ENCODE data around the gene RNF121.

Gene RNF121

GRCh38 chr11:72004515-72005346, 75.9 kb downstream of the RNF121 start:
- H3F3A ChIP-seq (ENCODE audit: low read depth) = no peaks in the 10 kb centered on the region
- H2AFZ ChIP-seq (ENCODE audit: low read length) = no peak overlapping the region
- no peaks in the 10 kb centered on the region for H3K27me3 ChIP-seq (ENCODE audit: insufficient read depth, low read length, poor library complexity, severe bottlenecking)
- H3K4me3 ChIP-seq (ENCODE audit: low read length, poor library complexity, severe bottlenecking) = no peak overlapping the region
- no peaks in the 10 kb centered on the region for H3K79me2 ChIP-seq (ENCODE audit: insufficient read depth, low read length)
- no peaks in the 10 kb centered on the region for H3K4me1 ChIP-seq (ENCODE audit: insufficient read depth, low read length, poor library complexity, severe bottlenecking)
- H3K4me2 ChIP-seq (ENCODE audit: low read depth, low read length, poor library complexity, severe bottlenecking) = no peak overlapping the region
- H3K9me2 ChIP-seq (replicated peaks; ENCODE audit: low read depth, low read length) = no peaks in the 10 kb centered on the region
- H4K20me1 ChIP-seq (ENCODE audit: insufficient read depth, low read length, poor library complexity, severe bottlenecking) = no peaks in the 10 kb centered on the region
- peaks cover 92% of the 10 kb centered on the region for H3K36me3 ChIP-seq (ENCODE audit: insufficient read depth, low read length)
- TF ChIP-seq, protein P1, sequence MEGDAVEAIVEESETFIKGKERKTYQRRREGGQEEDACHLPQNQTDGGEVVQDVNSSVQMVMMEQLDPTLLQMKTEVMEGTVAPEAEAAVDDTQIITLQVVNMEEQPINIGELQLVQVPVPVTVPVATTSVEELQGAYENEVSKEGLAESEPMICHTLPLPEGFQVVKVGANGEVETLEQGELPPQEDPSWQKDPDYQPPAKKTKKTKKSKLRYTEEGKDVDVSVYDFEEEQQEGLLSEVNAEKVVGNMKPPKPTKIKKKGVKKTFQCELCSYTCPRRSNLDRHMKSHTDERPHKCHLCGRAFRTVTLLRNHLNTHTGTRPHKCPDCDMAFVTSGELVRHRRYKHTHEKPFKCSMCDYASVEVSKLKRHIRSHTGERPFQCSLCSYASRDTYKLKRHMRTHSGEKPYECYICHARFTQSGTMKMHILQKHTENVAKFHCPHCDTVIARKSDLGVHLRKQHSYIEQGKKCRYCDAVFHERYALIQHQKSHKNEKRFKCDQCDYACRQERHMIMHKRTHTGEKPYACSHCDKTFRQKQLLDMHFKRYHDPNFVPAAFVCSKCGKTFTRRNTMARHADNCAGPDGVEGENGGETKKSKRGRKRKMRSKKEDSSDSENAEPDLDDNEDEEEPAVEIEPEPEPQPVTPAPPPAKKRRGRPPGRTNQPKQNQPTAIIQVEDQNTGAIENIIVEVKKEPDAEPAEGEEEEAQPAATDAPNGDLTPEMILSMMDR (conservative IDR thresholded peaks at IDR 0.05; ENCODE audit: low read length) = no peak
- no peak for TF ChIP-seq EZH2phosphoT487 (IDR thresholded peaks at IDR 0.05; ENCODE audit: borderline replicate concordance)
- H3K9me3 ChIP-seq (ENCODE audit: insufficient read depth, low read depth, low read length) = no peaks in the 10 kb centered on the region
- H3K9ac ChIP-seq (ENCODE audit: low read depth, low read length, poor library complexity, severe bottlenecking) = no peak overlapping the region

- H3K9me2 ChIP-seq (replicated peaks; ENCODE audit: low read depth, low read length) = no peaks in the 10 kb centered on the region
- no peak overlapping the region for H2AFZ ChIP-seq (ENCODE audit: low read length)
- peaks cover 98% of the 10 kb centered on the region for H3K36me3 ChIP-seq (ENCODE audit: insufficient read depth, low read length)
- H3F3A ChIP-seq (ENCODE audit: low read depth) = no peaks in the 10 kb centered on the region
- no peak overlapping the region for H3K4me3 ChIP-seq (ENCODE audit: low read length, poor library complexity, severe bottlenecking)
- no peaks in the 10 kb centered on the region for H3K9me3 ChIP-seq (ENCODE audit: insufficient read depth, low read depth, low read length)
- no peak overlapping the region for H3K4me2 ChIP-seq (ENCODE audit: low read depth, low read length, poor library complexity, severe bottlenecking)
- no peaks in the 10 kb centered on the region for H4K20me1 ChIP-seq (ENCODE audit: insufficient read depth, low read length, poor library complexity, severe bottlenecking)
- H3K79me2 ChIP-seq (ENCODE audit: insufficient read depth, low read length) = no peaks in the 10 kb centered on the region
- H3K9ac ChIP-seq (ENCODE audit: low read depth, low read length, poor library complexity, severe bottlenecking) = no peak overlapping the region
- no peaks in the 10 kb centered on the region for H3K27me3 ChIP-seq (ENCODE audit: insufficient read depth, low read length, poor library complexity, severe bottlenecking)
- no peaks in the 10 kb centered on the region for H3K4me1 ChIP-seq (ENCODE audit: insufficient read depth, low read length, poor library complexity, severe bottlenecking)
- TF ChIP-seq EZH2phosphoT487 (IDR thresholded peaks at IDR 0.05; ENCODE audit: borderline replicate concordance) = no peak
- TF ChIP-seq, protein P1 (conservative IDR thresholded peaks at IDR 0.05; ENCODE audit: low read length) = no peak
Observed at GRCh38 chr11:72005347-72006260, 76.8 kb downstream of the RNF121 start.

- H2AFZ ChIP-seq (ENCODE audit: low read length) = no peak overlapping the region
- no peaks in the 10 kb centered on the region for H3F3A ChIP-seq (ENCODE audit: low read depth)
- H3K9me3 ChIP-seq (ENCODE audit: insufficient read depth, low read depth, low read length) = no peaks in the 10 kb centered on the region
- H3K9me2 ChIP-seq (replicated peaks; ENCODE audit: low read depth, low read length) = no peaks in the 10 kb centered on the region
- no peak overlapping the region for H3K4me2 ChIP-seq (ENCODE audit: low read depth, low read length, poor library complexity, severe bottlenecking)
- peaks cover 99% of the 10 kb centered on the region for H3K36me3 ChIP-seq (ENCODE audit: insufficient read depth, low read length)
- H3K27me3 ChIP-seq (ENCODE audit: insufficient read depth, low read length, poor library complexity, severe bottlenecking) = no peaks in the 10 kb centered on the region
- H3K4me3 ChIP-seq (ENCODE audit: low read length, poor library complexity, severe bottlenecking) = no peak overlapping the region
- no peaks in the 10 kb centered on the region for H3K79me2 ChIP-seq (ENCODE audit: insufficient read depth, low read length)
- H3K4me1 ChIP-seq (ENCODE audit: insufficient read depth, low read length, poor library complexity, severe bottlenecking) = no peaks in the 10 kb centered on the region
- no peaks in the 10 kb centered on the region for H4K20me1 ChIP-seq (ENCODE audit: insufficient read depth, low read length, poor library complexity, severe bottlenecking)
- no peak overlapping the region for H3K9ac ChIP-seq (ENCODE audit: low read depth, low read length, poor library complexity, severe bottlenecking)
- no peak for TF ChIP-seq EZH2phosphoT487 (IDR thresholded peaks at IDR 0.05; ENCODE audit: borderline replicate concordance)
Observed at GRCh38 chr11:72006309-72007088, 77.7 kb downstream of the RNF121 start.
